ENCODE measurements around the gene CBARP.

Gene CBARP

GRCh38 chr19:1250437-1251260 lies 12.8 kb upstream of the CBARP start:
- POLR2A ChIA-PET = interaction anchor here (2.7 kb wide), 1 partner anchor 19 kb away, joined by 18 read pairs; the partner anchor contains the start of gene CIRBP
- CTCF ChIA-PET = interaction anchor here (3.3 kb wide), 1 partner anchor 16 kb away, joined by 28 read pairs; no protein-coding TSS in a partner anchor
- no peak for TF ChIP-seq CTCF (IDR thresholded peaks at IDR 0.05; ENCODE audit: control extremely low read depth, extremely low read depth, low read depth, missing control alignments)
- DNase-seq (ENCODE audit: extremely low spot score) = no peak

GRCh38 chr19:1249990-1250436 lies 12.2 kb upstream of the CBARP start:
- TF ChIP-seq CTCF (IDR thresholded peaks at IDR 0.05; ENCODE audit: control extremely low read depth, extremely low read depth, low read depth, missing control alignments) = no peak
- DNase-seq (ENCODE audit: extremely low spot score) = no peak
- ChIA-PET POLR2A (no interaction called here), CTCF (no interaction called here)

GRCh38 chr19:1249298-1249989 lies 11.6 kb upstream of the CBARP start:
- no peak for TF ChIP-seq CTCF (IDR thresholded peaks at IDR 0.05; ENCODE audit: control extremely low read depth, extremely low read depth, low read depth, missing control alignments)
- CTCF ChIA-PET = interaction anchor here (0.6 to 1.0 kb wide), 4 partner anchors 13 to 134 kb away, joined by 3 to 9 read pairs (median 3); partner anchors contain the start of genes CIRBP and NDUFS7
- POLR2A ChIA-PET = no interaction called here
- DNase-seq (ENCODE audit: extremely low spot score) = peak; percentile 94

GRCh38 chr19:1248786-1249297 lies 11.0 kb upstream of the CBARP start:
- POLR2A ChIA-PET = interaction anchor here (0.6 to 0.7 kb wide), 2 partner anchors 18 to 20 kb away, joined by 3 to 4 read pairs; no protein-coding TSS in a partner anchor
- DNase-seq (ENCODE audit: extremely low spot score) = peak; percentile 70
- TF ChIP-seq CTCF (IDR thresholded peaks at IDR 0.05; ENCODE audit: control extremely low read depth, extremely low read depth, low read depth, missing control alignments) = peak; percentile 80
- CTCF ChIA-PET = interaction anchor here (0.6 to 1.0 kb wide), 4 partner anchors 14 to 135 kb away, joined by 3 to 9 read pairs (median 3); partner anchors contain the start of genes CIRBP and NDUFS7

- POLR2A ChIA-PET = interaction anchor here (0.6 to 0.7 kb wide), 2 partner anchors 18 to 20 kb away, joined by 3 to 4 read pairs; no protein-coding TSS in a partner anchor
- peak; percentile 40 for TF ChIP-seq CTCF (IDR thresholded peaks at IDR 0.05; ENCODE audit: control extremely low read depth, extremely low read depth, low read depth, missing control alignments)
- CTCF ChIA-PET = interaction anchor here (1.0 kb wide), 2 partner anchors 15 to 21 kb away, joined by 3 to 9 read pairs; partner anchors contain the start of gene CIRBP
Observed at GRCh38 chr19:1248139-1248785, 10.5 kb upstream of the CBARP start, which contains the start of gene MIDN. MIDN (plus strand) TSS chr19:1248583; CDS start chr19:1250297, 1,714 bp downstream.

More at GRCh38 chr19:1248139-1248785, 10.5 kb upstream of the CBARP start, which contains the start of gene MIDN:
- peak; percentile 83 for DNase-seq (ENCODE audit: extremely low spot score)
